ENCODE data around the gene ZBTB17.

Gene ZBTB17

DNA sequence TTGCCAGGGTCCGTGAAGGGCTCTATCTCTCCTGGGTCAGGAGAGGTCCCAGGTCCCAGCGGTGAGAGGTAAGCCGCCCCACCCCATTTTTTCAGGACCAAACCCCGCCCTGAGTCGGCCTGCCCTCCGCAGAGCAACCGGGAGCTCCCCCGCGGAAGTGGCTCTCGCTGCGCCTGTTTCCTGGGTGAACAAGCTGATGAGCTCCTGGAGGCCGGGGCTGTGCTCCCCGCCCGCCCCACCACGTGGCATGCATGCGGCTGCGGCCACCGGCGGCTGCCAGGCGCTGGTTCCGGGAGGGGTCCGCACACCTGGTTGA, 32.0 kb downstream of the ZBTB17 start:
- TF ChIP-seq, protein P1, sequence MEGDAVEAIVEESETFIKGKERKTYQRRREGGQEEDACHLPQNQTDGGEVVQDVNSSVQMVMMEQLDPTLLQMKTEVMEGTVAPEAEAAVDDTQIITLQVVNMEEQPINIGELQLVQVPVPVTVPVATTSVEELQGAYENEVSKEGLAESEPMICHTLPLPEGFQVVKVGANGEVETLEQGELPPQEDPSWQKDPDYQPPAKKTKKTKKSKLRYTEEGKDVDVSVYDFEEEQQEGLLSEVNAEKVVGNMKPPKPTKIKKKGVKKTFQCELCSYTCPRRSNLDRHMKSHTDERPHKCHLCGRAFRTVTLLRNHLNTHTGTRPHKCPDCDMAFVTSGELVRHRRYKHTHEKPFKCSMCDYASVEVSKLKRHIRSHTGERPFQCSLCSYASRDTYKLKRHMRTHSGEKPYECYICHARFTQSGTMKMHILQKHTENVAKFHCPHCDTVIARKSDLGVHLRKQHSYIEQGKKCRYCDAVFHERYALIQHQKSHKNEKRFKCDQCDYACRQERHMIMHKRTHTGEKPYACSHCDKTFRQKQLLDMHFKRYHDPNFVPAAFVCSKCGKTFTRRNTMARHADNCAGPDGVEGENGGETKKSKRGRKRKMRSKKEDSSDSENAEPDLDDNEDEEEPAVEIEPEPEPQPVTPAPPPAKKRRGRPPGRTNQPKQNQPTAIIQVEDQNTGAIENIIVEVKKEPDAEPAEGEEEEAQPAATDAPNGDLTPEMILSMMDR (conservative IDR thresholded peaks at IDR 0.05): no peak
- no peak overlapping the region for H3K27ac ChIP-seq

DNA sequence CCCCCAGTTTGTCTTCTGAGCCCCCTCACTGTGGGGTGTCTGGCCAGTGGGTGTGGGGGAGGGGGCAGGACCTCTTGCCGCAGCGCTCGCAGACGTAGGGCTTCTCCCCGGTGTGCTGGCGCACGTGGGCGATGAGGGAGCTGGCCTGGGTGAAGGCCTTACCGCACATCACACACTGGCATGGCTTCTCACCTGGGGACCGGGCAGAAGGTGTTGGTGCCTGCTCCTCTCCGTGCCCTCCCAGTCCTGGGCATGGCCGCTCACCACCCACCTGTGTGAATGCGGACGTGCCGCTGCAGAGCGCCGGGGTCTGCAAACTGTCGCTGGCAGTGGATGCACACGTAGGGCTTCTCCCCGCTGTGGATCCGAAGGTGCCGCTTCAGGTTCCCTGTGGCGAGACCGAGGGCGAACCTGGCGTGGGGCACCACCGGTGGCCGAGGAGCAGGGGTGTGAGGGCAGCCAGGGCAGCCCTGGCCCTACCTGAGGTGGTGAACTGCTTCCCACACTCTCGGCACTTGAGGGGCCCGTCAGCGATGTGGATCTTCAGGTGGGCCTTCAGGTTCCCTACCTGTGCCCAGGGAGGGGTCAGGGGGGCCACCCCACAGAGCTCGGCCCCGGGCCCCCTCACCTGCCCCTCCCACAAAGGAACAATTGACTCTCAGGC, 32.4 kb downstream of the ZBTB17 start:
- TF ChIP-seq, protein P1 (conservative IDR thresholded peaks at IDR 0.05): no peak
- no peak overlapping the region for H3K27ac ChIP-seq

DNA sequence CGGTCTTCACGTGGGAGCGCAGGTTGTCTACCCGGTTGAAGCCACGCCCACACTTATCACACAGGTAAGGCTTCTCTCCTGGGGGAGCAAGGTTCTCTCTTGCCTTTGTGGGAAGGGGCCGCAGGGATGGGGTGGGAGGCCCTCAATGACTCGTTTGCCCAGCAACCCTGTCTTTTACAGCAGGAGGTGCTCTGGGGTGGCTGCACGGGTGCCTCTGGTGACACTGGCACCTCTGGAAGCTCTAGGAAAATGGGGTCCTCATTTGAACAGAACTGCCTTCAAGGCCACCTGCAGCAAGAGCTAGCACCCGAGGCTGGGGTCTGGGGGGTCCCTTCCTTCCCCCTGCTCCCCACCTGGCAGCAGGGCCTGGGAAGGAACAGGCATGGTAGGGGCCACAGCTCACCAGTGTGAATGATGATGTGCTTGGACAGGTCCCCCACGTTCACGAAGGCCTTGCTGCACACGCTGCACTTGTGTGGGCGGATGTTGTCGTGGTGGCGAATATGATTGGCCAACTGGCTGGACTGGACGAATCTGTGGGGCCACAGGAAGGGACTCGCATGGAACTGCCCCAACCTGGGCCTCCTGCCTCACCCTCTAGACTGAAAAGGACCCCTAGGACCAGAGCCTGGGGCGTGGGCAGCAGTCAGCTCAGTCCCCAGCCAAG, 33.1 kb downstream of the ZBTB17 start:
- H3K27ac ChIP-seq: no peak overlapping the region
- TF ChIP-seq, protein P1 (conservative IDR thresholded peaks at IDR 0.05): no peak

DNA sequence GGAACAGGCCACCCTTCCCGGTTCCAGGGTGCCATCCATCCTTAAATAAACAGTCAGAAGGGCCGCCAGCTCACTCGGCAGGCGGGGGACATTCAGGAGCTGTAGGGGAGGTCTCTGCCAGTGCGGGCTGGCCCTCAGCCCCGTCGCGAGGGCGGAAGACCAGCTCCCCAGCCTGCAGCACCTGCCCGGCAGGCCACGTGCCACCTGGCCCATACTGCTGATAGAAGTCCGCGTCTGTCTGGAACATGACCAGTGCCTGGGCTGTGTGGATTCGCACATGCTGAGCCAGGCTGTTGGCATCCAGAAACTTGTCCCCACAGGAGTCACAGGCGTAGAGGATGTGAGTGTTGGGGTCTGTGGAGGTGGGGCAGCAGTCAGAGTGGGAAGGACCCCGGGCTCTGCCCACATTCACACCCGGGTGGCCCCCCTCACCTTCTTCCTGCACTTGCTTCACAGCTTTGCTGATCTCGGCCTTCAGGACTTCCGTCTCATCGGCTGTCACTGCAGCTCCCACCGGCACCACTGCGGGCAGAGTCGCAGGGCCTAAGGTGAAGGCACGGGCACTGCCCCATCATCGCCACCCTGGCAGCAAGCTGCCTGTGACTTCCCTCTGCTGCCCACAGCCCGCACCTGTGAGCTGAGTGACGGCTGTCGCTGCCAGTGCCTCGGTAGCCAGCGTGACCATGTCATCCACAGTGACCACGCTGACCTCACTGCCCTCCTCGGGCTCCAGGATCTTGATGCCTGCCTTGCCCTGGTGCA, 33.8 kb downstream of the ZBTB17 start:
- no peak overlapping the region for H3K27ac ChIP-seq
- TF ChIP-seq, protein P1 (conservative IDR thresholded peaks at IDR 0.05): no peak

DNA sequence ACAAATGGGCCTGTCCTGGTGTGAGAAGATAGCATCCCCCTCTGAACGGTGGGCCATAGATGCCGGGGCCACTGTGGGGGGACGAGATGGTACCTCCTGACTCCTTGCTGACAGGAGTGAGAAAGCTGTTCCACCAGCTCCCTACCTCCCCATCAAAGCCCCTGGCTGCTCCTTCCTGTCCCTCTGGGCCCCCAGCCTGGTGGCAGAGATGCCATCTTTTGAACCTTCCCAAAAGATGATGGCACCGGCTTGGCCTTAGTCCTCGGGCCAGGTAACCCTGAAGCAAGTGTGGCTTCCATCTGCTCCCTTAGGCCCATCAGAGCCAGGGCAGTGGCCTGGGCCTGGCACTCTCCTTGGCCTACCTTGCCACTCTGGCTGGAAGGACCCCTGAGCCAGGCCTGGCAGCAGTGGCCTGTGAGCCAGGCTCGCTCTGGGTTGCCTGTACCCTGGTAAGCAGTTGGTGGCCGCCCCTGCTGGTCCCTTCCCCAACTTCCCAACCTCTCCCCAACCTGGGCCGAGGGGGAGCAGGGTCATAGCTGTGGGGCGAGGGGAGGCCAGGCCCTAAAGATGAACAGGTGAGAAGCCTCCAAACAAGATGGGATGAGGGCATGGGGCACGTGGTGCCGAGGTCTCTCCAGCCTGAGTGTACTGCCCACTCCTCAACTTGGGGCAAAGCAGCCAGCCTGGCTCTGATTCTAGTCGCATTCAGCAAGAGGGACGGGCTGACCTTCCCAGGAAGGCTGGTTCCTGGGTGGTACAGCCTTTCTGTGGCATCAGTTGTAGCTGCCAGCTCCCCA, 34.7 kb downstream of the ZBTB17 start:
- TF ChIP-seq, protein P1 (conservative IDR thresholded peaks at IDR 0.05): no peak

DNA sequence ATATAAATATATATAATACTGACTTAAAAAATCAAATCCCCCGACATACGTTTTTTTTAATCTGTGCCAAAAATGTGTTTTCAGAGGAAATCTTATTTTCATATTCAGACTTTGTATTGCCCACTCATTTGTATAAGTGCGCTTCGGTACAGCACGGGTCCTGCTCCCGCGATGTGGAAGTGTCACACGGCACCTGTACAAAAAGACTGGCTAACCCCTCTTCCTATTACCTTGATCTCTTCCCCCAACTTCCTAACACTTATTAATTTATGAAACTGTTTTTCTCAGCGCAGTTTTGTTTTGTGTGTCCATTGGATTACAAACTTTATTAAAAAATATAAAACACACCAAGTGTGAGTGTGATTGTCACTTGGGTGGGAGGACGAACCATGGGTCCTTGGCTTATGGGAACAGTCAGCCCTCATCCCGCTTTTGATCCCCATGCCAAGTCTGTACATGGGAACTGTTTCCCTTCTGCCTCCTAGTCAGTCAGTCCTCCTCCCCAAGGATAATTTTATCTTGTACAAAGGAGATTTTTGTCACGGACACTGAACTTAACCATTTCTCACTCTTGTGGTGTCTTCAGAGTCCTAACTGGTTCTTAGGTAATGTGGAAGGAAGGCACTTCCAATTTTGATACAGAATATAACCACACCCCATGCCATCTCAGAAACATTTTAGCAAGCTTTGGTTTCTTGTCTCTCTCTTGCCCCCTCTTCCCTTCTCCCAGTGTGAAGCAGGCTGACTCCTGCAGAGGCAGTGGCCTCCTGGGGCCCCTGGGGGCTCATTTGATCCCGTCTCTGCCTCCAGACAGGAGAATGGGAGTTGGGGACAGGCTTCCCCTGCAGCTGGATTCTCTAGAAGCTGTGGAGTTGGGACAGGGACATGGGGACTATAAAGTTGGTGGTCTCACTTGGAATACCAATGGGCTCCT, 35.5 kb downstream of the ZBTB17 start:
- peak overlapping the region; percentile 8; the same call in 1 of the 2 replicates for H3K27ac ChIP-seq
- TF ChIP-seq, protein P1 (conservative IDR thresholded peaks at IDR 0.05): no peak

More for the DNA sequence above, 34.7 kb downstream of the ZBTB17 start:
- H3K27ac ChIP-seq: 0 out of 2 replicates have a peak overlapping the region, but pooled peaks have one; percentile 8
